MCF 10A (cell line): Measurements from ENCODE around the gene BHLHE41. TPM values are rescaled to one million over a fixed set of nuclear protein-coding genes. Genes with fewer than 3 reads are reported as not detected.

ENCODE experiments used
- BruUV-seq: library from RNA; stranded (reverse); fragments of 400-500 nt; replicated peaks from 2 replicates; lab custom pipeline; 2021; lab: Mats Ljungman, UMichigan
- CTCF ChIA-PET: fragments of 300-600 bp; sonication (Branson Sonifier 250); formaldehyde crosslinking; extraction: SDS; loops from one replicate; lab custom pipeline; 2021; ENCODE audit warnings: antibody characterized with exemption, inconsistent platforms; lab: Yijun Ruan, JAX
- POLR2A ChIA-PET: fragments of 300-600, 350-650 bp; sonication (Branson Sonifier 250); formaldehyde crosslinking; extraction: SDS; loops from one replicate; lab custom pipeline; 2020; ENCODE audit warnings: antibody characterized with exemption, inconsistent platforms; lab: Yijun Ruan, JAX
- DNase-seq: peaks from one replicate; pipeline ENCODE4 v3.0.0-alpha.2; 2018; ENCODE audit not compliant: unreplicated experiment
- H3K27ac Mint-ChIP-seq: one replicate; pipeline ENCODE4 v1.8.0; 2022; ENCODE audit warnings: mild to moderate bottlenecking, low read depth, mixed read lengths; ENCODE audit not compliant: unreplicated experiment
- H3K27me3 Mint-ChIP-seq: one replicate; pipeline ENCODE4 v1.8.0; 2022; ENCODE audit warnings: mixed read lengths; ENCODE audit not compliant: insufficient read depth, unreplicated experiment
- H3K36me3 Mint-ChIP-seq: one replicate; pipeline ENCODE4 v1.8.0; 2022; ENCODE audit warnings: mild to moderate bottlenecking, moderate library complexity, mixed read lengths; ENCODE audit not compliant: insufficient read depth, unreplicated experiment
- H3K4me1 Mint-ChIP-seq: one replicate; pipeline ENCODE4 v1.8.0; 2022; ENCODE audit warnings: mixed read lengths; ENCODE audit not compliant: insufficient read depth, unreplicated experiment
- H3K4me3 Mint-ChIP-seq: one replicate; pipeline ENCODE4 v1.8.0; 2022; ENCODE audit warnings: mild to moderate bottlenecking, moderate library complexity, mixed read lengths; ENCODE audit not compliant: unreplicated experiment
- H3K9me3 Mint-ChIP-seq: one replicate; pipeline ENCODE4 v1.8.0; 2022; ENCODE audit warnings: mixed read lengths; ENCODE audit not compliant: unreplicated experiment
- CTCF ChIP-seq: fragments of 200-600 bp; IDR thresholded peaks from one replicate; pipeline ENCODE4 v1.8.0; 2022; ENCODE audit warnings: antibody characterized with exemption, mild to moderate bottlenecking; ENCODE audit not compliant: unreplicated experiment
- intact Hi-C: fragments of 100-400 bp; cut with micrococcal nuclease; formaldehyde crosslinking; loops from 2 replicates; pipeline ENCODE4 v1.14.1; 2022
- total RNA-seq: library from RNA; stranded (reverse); gene quantifications from 2 replicates; pipeline ENCODE4 v1.2.3, GENCODE V29; 2022

The BHLHE41 gene
- total RNA-seq, 1 experiment from 2014 or later = 1.1 TPM

- no peak overlapping the region for H3K4me3 Mint-ChIP-seq
- POLR2A ChIA-PET = interaction anchor here (1.0 to 2.0 kb wide), 3 partner anchors 12 to 87 kb away, joined by 3 to 9 read pairs (median 6); partner anchors contain the start of gene BHLHE41
- intact Hi-C loops = loop anchor here (1.0 to 10.0 kb wide), 2 partner anchors 26 to 162 kb away; no protein-coding TSS in a partner anchor
- TF ChIP-seq CTCF = no peak
- H3K27ac Mint-ChIP-seq = peak overlapping the region; percentile 18
- CTCF ChIA-PET = no interaction called here
- no peaks in the 10 kb centered on the region for H3K36me3 Mint-ChIP-seq
- H3K27me3 Mint-ChIP-seq = no peaks in the 10 kb centered on the region
- peaks cover 11% of the 10 kb centered on the region for H3K4me1 Mint-ChIP-seq
- DNase-seq = no peak
- no peaks in the 10 kb centered on the region for H3K9me3 Mint-ChIP-seq
- BruUV-seq = no TSS peak
Measured at GRCh38 chr12:26152507-26153102, 27.8 kb upstream of the BHLHE41 start.

GRCh38 chr12:26150736-26151450 lies 26.1 kb upstream of the BHLHE41 start:
- no peak overlapping the region for H3K4me3 Mint-ChIP-seq
- no peak for TF ChIP-seq CTCF
- H3K36me3 Mint-ChIP-seq = no peaks in the 10 kb centered on the region
- no peak for DNase-seq
- ChIA-PET POLR2A (interaction anchor here (0.7 kb wide), 1 partner anchor 27 kb away, joined by 3 read pairs; no protein-coding TSS in a partner anchor), CTCF (no interaction called here)
- no peaks in the 10 kb centered on the region for H3K27me3 Mint-ChIP-seq
- no peak overlapping the region for H3K27ac Mint-ChIP-seq
- peaks cover 11% of the 10 kb centered on the region for H3K4me1 Mint-ChIP-seq
- intact Hi-C loops = loop anchor here (10.0 kb wide), 1 partner anchor 164 kb away; no protein-coding TSS in a partner anchor
- BruUV-seq = no TSS peak
- H3K9me3 Mint-ChIP-seq = no peaks in the 10 kb centered on the region

- intact Hi-C loops = loop anchor here (10.0 kb wide), 1 partner anchor 165 kb away; no protein-coding TSS in a partner anchor
- no TSS peak for BruUV-seq
- H3K27me3 Mint-ChIP-seq = no peaks in the 10 kb centered on the region
- no peaks in the 10 kb centered on the region for H3K36me3 Mint-ChIP-seq
- no peak overlapping the region for H3K4me3 Mint-ChIP-seq
- no peak for DNase-seq
- no peak overlapping the region for H3K27ac Mint-ChIP-seq
- no peaks in the 10 kb centered on the region for H3K9me3 Mint-ChIP-seq
- peaks cover 11% of the 10 kb centered on the region for H3K4me1 Mint-ChIP-seq
- no peak for TF ChIP-seq CTCF
- ChIA-PET CTCF (interaction anchor here (1.6 kb wide), 1 partner anchor 16 kb away, joined by 4 read pairs; no protein-coding TSS in a partner anchor), POLR2A (no interaction called here)
Measured at GRCh38 chr12:26149968-26150500, 25.2 kb upstream of the BHLHE41 start.

- POLR2A ChIA-PET = interaction anchor here (1.0 kb wide), 1 partner anchor 20 kb away, joined by 3 read pairs; no protein-coding TSS in a partner anchor
- no peak for DNase-seq
- Mint-ChIP-seq H3K36me3 (no peaks in the 10 kb centered on the region), H3K9me3 (no peaks in the 10 kb centered on the region), H3K4me3 (no peak overlapping the region), H3K27ac (no peak overlapping the region), H3K27me3 (no peaks in the 10 kb centered on the region), H3K4me1 (peaks cover 9% of the 10 kb centered on the region)
- CTCF ChIA-PET = interaction anchor here (0.6 to 1.6 kb wide), 2 partner anchors 14 to 116 kb away, joined by 3 to 4 read pairs; no protein-coding TSS in a partner anchor
- no peak for TF ChIP-seq CTCF
- intact Hi-C loops = no loop called here
- no TSS peak for BruUV-seq
Measured at GRCh38 chr12:26148291-26148690, 23.5 kb upstream of the BHLHE41 start.
